T-cell (primary cell): ENCODE measurements around the gene SMURF2. TPM values are rescaled to one million over a fixed set of nuclear protein-coding genes. Genes with fewer than 3 reads are reported as not detected.

Experiments
- ATAC-seq, 4 experiments: fragments of 200-7000 bp in 3 of 4; fragments of 150-1000 bp in 1 of 4; cut with Tn5 transposase; replicated peaks in 1 of 4; 1 replicate in 3 of 4; 2 replicates in 1 of 4; pipeline ENCODE4 v1.10.0; 2021; ENCODE audit warnings: moderate library complexity in 3 of 4, mild to moderate bottlenecking in 2 of 4, moderate number of reproducible peaks in 1 of 4
- CTCF ChIA-PET, 2 donors: fragments of 300-600 bp; sonication (Branson Sonifier 250); formaldehyde crosslinking; loops; one replicate each; lab custom pipeline; 2022; ENCODE audit warnings: antibody characterized with exemption in 2 of 2; lab: Charles Lee
- POLR2A ChIA-PET, 2 donors: fragments of 300-600 bp; sonication (Branson Sonifier 250); formaldehyde crosslinking; loops; one replicate each; lab custom pipeline; 2022; ENCODE audit warnings: antibody characterized with exemption in 2 of 2; lab: Charles Lee
- DNase-seq, 35 experiments: peaks; one replicate each; pipeline versions ENCODE4 v3.0.0 to v3.0.0-alpha.2; 2013 to 2023
- H3K27ac ChIP-seq: one replicate; pipeline ENCODE4 v1.5.1; 2013; ENCODE audit warnings: low read length
- H3K27me3 ChIP-seq, 2 experiments: replicated peaks in 1 of 2; 1 replicate in 1 of 2; 2 replicates in 1 of 2; pipeline versions ENCODE4 v1.6.1 to v1.7.0; 2013; ENCODE audit warnings: low read length in 1 of 2, mixed read lengths in 1 of 2; ENCODE audit not compliant: control insufficient read depth in 2 of 2, insufficient read depth in 2 of 2; ENCODE audit errors: extremely low read depth in 1 of 2
- H3K36me3 ChIP-seq, 2 donors: 1 replicate in 1 of 2; 2 replicates in 1 of 2; pipeline versions ENCODE4 v1.6.1 to v1.7.0; 2013; ENCODE audit warnings: low read length in 1 of 2; ENCODE audit not compliant: control insufficient read depth in 2 of 2, insufficient read depth in 1 of 2; ENCODE audit errors: extremely low read depth in 1 of 2
- H3K4me1 ChIP-seq, 2 experiments: 1 replicate in 1 of 2; 2 replicates in 1 of 2; pipeline versions ENCODE4 v1.6.1 to v1.7.0; 2013; ENCODE audit warnings: low read length in 2 of 2, mixed read lengths in 1 of 2; ENCODE audit not compliant: insufficient read depth in 2 of 2, control insufficient read depth in 1 of 2; ENCODE audit errors: extremely low read depth in 1 of 2
- H3K4me3 ChIP-seq, 2 donors: 1 replicate in 1 of 2; 2 replicates in 1 of 2; pipeline versions ENCODE4 v1.5.1 to v1.7.0; 2013; ENCODE audit warnings: mild to moderate bottlenecking in 2 of 2, low read length in 1 of 2, moderate library complexity in 1 of 2; ENCODE audit not compliant: control insufficient read depth in 1 of 2; ENCODE audit errors: extremely low read depth in 1 of 2
- H3K9me3 ChIP-seq: 2 replicates; pipeline ENCODE4 v1.7.0; 2013
- H3K27ac Mint-ChIP-seq, 2 donors: one replicate each; pipeline ENCODE4 v1.8.0; 2020 to 2021; ENCODE audit warnings: mild to moderate bottlenecking in 2 of 2, mixed read lengths in 2 of 2
- H3K27me3 Mint-ChIP-seq, 2 donors: one replicate each; pipeline ENCODE4 v1.8.0; 2021 to 2022; ENCODE audit warnings: mixed read lengths in 2 of 2
- H3K36me3 Mint-ChIP-seq: one replicate; pipeline ENCODE4 v1.8.0; 2021; ENCODE audit warnings: mixed read lengths
- H3K4me1 Mint-ChIP-seq, 3 donors: one replicate each; pipeline ENCODE4 v1.8.0; 2020 to 2022; ENCODE audit warnings: mixed read lengths in 3 of 3, mild to moderate bottlenecking in 1 of 3
- H3K4me3 Mint-ChIP-seq, 3 donors: one replicate each; pipeline ENCODE4 v1.8.0; 2020 to 2022; ENCODE audit warnings: mild to moderate bottlenecking in 3 of 3, mixed read lengths in 3 of 3, moderate library complexity in 3 of 3
- H3K9me3 Mint-ChIP-seq, 3 donors: one replicate each; pipeline ENCODE4 v1.8.0; 2020 to 2022; ENCODE audit warnings: mixed read lengths in 3 of 3
- WGBS: methylation state at CpG from one replicate; pipeline ENCODE4 v1.1.5; 2013; ENCODE audit warnings: missing lambda C conversion rate; ENCODE audit not compliant: insufficient coverage; 5-methylcytosine and 5-hydroxymethylcytosine counted together
- total RNA-seq, 35 experiments: library from RNA in 6 of 35; stranded (reverse) in 6 of 35; fragments of 120-200 nt in 1 of 35; gene quantifications; one replicate each; pipeline versions ENCODE4 v1.2.1 to v1.2.4 and lab custom pipeline; 2013 to 2026

Gene SMURF2
- total RNA-seq, 5 donors from 2014 or later (not counting 1 experiment from before 2014, with no cell fraction given): 27.4 to 36.6 (median 34.8) TPM

GRCh38 chr17:64655704-64656103 is 6.4 kb downstream of the SMURF2 start:
- ChIA-PET CTCF (no interaction called here), POLR2A (interaction anchor here in 1 of 2 donors (0.5 kb wide), 1 partner anchor 107 kb away, joined by 5 read pairs; no protein-coding TSS in a partner anchor)
- Mint-ChIP-seq H3K4me1 (peaks cover 64 to 74% (median 66%) of the 10 kb centered on the region in 3 donors), H3K27me3 (no peaks in the 10 kb centered on the region), H3K27ac (no peak overlapping the region), H3K4me3 (no peak overlapping the region), H3K36me3 (peaks cover 10% of the 10 kb centered on the region), H3K9me3 (peaks cover 0 to 5% (median 0%) of the 10 kb centered on the region in 3 donors)
- no CpG with 5 or more reads among the region's 2 CpGs for WGBS
- ATAC-seq (no peak), DNase-seq (no peak)
- Histone ChIP-seq H3K36me3 (no peaks in the 10 kb centered on the region), H3K9me3 (no peaks in the 10 kb centered on the region), H3K27ac (no peak overlapping the region), H3K27me3 (no peaks in the 10 kb centered on the region), H3K4me3 (no peak overlapping the region), H3K4me1 (peaks cover 17 to 18% of the 10 kb centered on the region in 2 experiments)

GRCh38 chr17:64653985-64654355 is 8.1 kb downstream of the SMURF2 start:
- H3K36me3 ChIP-seq: no peaks in the 10 kb centered on the region
- ATAC-seq (no peak), DNase-seq (no peak)
- Mint-ChIP-seq H3K4me3 (no peak overlapping the region), H3K27me3 (no peaks in the 10 kb centered on the region), H3K9me3 (peaks cover 0 to 5% (median 0%) of the 10 kb centered on the region in 3 donors), H3K4me1 (peaks cover 56 to 60% (median 60%) of the 10 kb centered on the region in 3 donors), H3K27ac (no peak overlapping the region), H3K36me3 (peaks cover 10% of the 10 kb centered on the region)
- H3K4me1 ChIP-seq: peaks cover 9 to 15% of the 10 kb centered on the region in 2 experiments
- H3K27ac ChIP-seq: no peak overlapping the region
- no CpG with 5 or more reads among the region's 4 CpGs for WGBS
- POLR2A ChIA-PET: no interaction called here
- no peak overlapping the region for H3K4me3 ChIP-seq
- H3K27me3 ChIP-seq: no peaks in the 10 kb centered on the region
- CTCF ChIA-PET: interaction anchor here in 1 of 2 donors (0.8 kb wide), 1 partner anchor 12 kb away, joined by 3 read pairs; no protein-coding TSS in a partner anchor
- no peaks in the 10 kb centered on the region for H3K9me3 ChIP-seq

GRCh38 chr17:64653325-64653984 is 8.7 kb downstream of the SMURF2 start:
- no peak overlapping the region for H3K4me3 Mint-ChIP-seq
- Histone ChIP-seq H3K36me3 (no peaks in the 10 kb centered on the region), H3K9me3 (no peaks in the 10 kb centered on the region), H3K27ac (no peak overlapping the region), H3K27me3 (no peaks in the 10 kb centered on the region), H3K4me3 (no peak overlapping the region), H3K4me1 (peaks cover 8 to 15% of the 10 kb centered on the region in 2 experiments)
- CTCF ChIA-PET: no interaction called here
- peaks cover 58 to 62% (median 60%) of the 10 kb centered on the region in 3 donors for H3K4me1 Mint-ChIP-seq
- peaks cover 10% of the 10 kb centered on the region for H3K36me3 Mint-ChIP-seq
- no peak for DNase-seq
- H3K27me3 Mint-ChIP-seq: no peaks in the 10 kb centered on the region
- H3K9me3 Mint-ChIP-seq: peaks cover 0 to 5% (median 0%) of the 10 kb centered on the region in 3 donors
- no peak for ATAC-seq
- POLR2A ChIA-PET: no interaction called here
- 100% methylated on average over 2 of the region's 6 CpGs for WGBS
- H3K27ac Mint-ChIP-seq: no peak overlapping the region

GRCh38 chr17:64651889-64652288 is 10.2 kb downstream of the SMURF2 start:
- no peaks in the 10 kb centered on the region for H3K9me3 ChIP-seq
- H3K36me3 ChIP-seq: peaks cover 0 to under 1% of the 10 kb centered on the region in 2 donors
- ATAC-seq: no peak
- no peak overlapping the region for H3K4me3 ChIP-seq
- Mint-ChIP-seq H3K36me3 (peaks cover 11% of the 10 kb centered on the region), H3K9me3 (peaks cover 0 to 5% (median 0%) of the 10 kb centered on the region in 3 donors), H3K27me3 (no peaks in the 10 kb centered on the region), H3K4me3 (no peak overlapping the region), H3K4me1 (peaks cover 52% of the 10 kb centered on the region in 3 donors), H3K27ac (no peak overlapping the region)
- peaks cover 7% of the 10 kb centered on the region in 2 experiments for H3K4me1 ChIP-seq
- DNase-seq: no peak
- ChIA-PET POLR2A (interaction anchor here (0.7 to 1.0 kb wide), 4 partner anchors 7 to 166 kb away, joined by 3 read pairs; no protein-coding TSS in a partner anchor), CTCF (interaction anchor here (1.0 to 1.1 kb wide), 2 partner anchors 17 to 57 kb away, joined by 4 to 5 read pairs; no protein-coding TSS in a partner anchor)
- H3K27ac ChIP-seq: no peak overlapping the region
- no peaks in the 10 kb centered on the region for H3K27me3 ChIP-seq
- whole genome bisulfite sequencing: 67% methylated on average over 1 of the region's 3 CpGs

- H3K36me3 Mint-ChIP-seq: peaks cover 10% of the 10 kb centered on the region
These were observed 13.9 kb downstream of the SMURF2 start for GRCh38 chr17:64648234-64648633.

GRCh38 chr17:64647817-64648216 is 14.3 kb downstream of the SMURF2 start:
- DNase-seq (no peak), ATAC-seq (no peak)
- Histone ChIP-seq H3K27ac (no peak overlapping the region), H3K4me1 (peaks cover 7 to 9% of the 10 kb centered on the region in 2 experiments), H3K9me3 (no peaks in the 10 kb centered on the region), H3K4me3 (no peak overlapping the region), H3K36me3 (peaks cover 0 to 17% of the 10 kb centered on the region in 2 donors), H3K27me3 (no peaks in the 10 kb centered on the region)
- ChIA-PET CTCF (interaction anchor here (0.5 to 0.7 kb wide), 4 partner anchors 45 to 1023 kb away, joined by 3 to 6 read pairs (median 5); no protein-coding TSS in a partner anchor), POLR2A (interaction anchor here in 1 of 2 donors (0.6 kb wide), 1 partner anchor 141 kb away, joined by 7 read pairs; the partner anchor contains the start of gene CEP95)
- Mint-ChIP-seq H3K4me3 (no peak overlapping the region), H3K36me3 (peaks cover 10% of the 10 kb centered on the region), H3K27ac (no peak overlapping the region), H3K4me1 (peaks cover 40 to 48% (median 43%) of the 10 kb centered on the region in 3 donors), H3K9me3 (no peaks in the 10 kb centered on the region), H3K27me3 (no peaks in the 10 kb centered on the region)
- no CpG with 5 or more reads among the region's 1 CpG for WGBS

More at GRCh38 chr17:64648234-64648633, 13.9 kb downstream of the SMURF2 start:
- Mint-ChIP-seq H3K27me3 (no peaks in the 10 kb centered on the region), H3K9me3 (no peaks in the 10 kb centered on the region), H3K4me1 (peaks cover 44 to 53% (median 45%) of the 10 kb centered on the region in 3 donors), H3K27ac (no peak overlapping the region), H3K4me3 (no peak overlapping the region)
- H3K36me3 ChIP-seq: peaks cover 0 to 14% of the 10 kb centered on the region in 2 donors
- no CpG with 5 or more reads among the region's 1 CpG for WGBS
- H3K4me3 ChIP-seq: no peak overlapping the region
- no peak overlapping the region for H3K27ac ChIP-seq
- H3K4me1 ChIP-seq: peaks cover 7 to 9% of the 10 kb centered on the region in 2 experiments
- H3K9me3 ChIP-seq: no peaks in the 10 kb centered on the region
- no peaks in the 10 kb centered on the region for H3K27me3 ChIP-seq
- no peak for ATAC-seq
- CTCF ChIA-PET: interaction anchor here (0.5 to 1.4 kb wide), 3 partner anchors 49 to 1024 kb away, joined by 5 to 7 read pairs (median 5); no protein-coding TSS in a partner anchor
- POLR2A ChIA-PET: no interaction called here
- no peak for DNase-seq
